Measurements from ENCODE around the gene CDK18.

DNA sequence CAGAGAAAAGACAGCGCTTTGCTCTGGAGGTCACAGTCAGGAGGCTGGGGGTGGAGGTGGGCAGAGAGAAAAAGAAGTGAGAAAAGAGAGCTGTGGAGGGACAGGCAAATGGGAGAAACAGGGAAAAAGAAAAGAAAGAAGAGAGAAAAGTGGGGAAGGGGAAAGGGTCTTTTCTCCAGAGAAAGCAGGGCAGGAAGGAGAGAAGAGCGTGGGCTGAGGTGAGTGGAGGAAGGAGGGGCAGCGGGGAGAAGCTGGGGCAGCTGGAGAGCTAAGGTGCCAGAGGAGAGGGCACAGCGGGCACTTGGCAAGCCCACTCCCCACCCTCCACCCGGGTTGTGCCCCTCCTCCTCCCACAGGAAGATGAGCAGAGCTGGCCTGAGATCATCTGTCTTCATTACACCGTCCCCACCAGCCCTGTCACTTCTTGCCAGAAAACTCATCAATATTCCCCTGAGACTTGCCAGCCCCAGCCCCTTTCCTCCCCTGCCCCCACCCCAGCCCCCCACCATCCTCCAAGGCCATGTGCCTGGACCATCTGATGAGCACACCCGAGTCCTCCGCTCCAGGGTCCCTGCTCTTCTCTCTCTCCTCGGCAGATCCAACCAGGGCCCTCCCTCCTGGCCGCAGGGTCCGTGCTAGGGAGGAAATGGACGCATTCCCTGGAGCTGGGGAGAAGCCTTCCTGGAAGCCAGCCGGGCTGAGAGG, 31.6 kb upstream of the CDK18 start:
- TF ChIP-seq, protein P1, sequence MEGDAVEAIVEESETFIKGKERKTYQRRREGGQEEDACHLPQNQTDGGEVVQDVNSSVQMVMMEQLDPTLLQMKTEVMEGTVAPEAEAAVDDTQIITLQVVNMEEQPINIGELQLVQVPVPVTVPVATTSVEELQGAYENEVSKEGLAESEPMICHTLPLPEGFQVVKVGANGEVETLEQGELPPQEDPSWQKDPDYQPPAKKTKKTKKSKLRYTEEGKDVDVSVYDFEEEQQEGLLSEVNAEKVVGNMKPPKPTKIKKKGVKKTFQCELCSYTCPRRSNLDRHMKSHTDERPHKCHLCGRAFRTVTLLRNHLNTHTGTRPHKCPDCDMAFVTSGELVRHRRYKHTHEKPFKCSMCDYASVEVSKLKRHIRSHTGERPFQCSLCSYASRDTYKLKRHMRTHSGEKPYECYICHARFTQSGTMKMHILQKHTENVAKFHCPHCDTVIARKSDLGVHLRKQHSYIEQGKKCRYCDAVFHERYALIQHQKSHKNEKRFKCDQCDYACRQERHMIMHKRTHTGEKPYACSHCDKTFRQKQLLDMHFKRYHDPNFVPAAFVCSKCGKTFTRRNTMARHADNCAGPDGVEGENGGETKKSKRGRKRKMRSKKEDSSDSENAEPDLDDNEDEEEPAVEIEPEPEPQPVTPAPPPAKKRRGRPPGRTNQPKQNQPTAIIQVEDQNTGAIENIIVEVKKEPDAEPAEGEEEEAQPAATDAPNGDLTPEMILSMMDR (IDR thresholded peaks at IDR 0.05; ENCODE audit: control extremely low read depth in 1 of 3, insufficient read depth in 1 of 3, low read depth in 1 of 3, low read length in 3 of 3) = no peak
- TF ChIP-seq HDAC2 (IDR thresholded peaks at IDR 0.05; ENCODE audit: borderline replicate concordance in 1 of 2, low read depth in 2 of 2, low read length in 2 of 2) = no peak
- no peak for TF ChIP-seq KDM4A (IDR thresholded peaks at IDR 0.05; ENCODE audit: low read depth, low read length, severe bottlenecking)
- TF ChIP-seq EZH2 (IDR thresholded peaks at IDR 0.05; ENCODE audit: low read depth, low read length, severe bottlenecking) = no peak
- no peak for TF ChIP-seq GABPA (IDR thresholded peaks at IDR 0.05; ENCODE audit: borderline replicate concordance, insufficient read depth, low read length)
